Body of pancreas (tissue), 4 donors: ENCODE measurements around the gene ZFP91.

Experiments
- POLR2A ChIP-seq, 3 donors: fragments of 450-650 bp; IDR thresholded peaks; one replicate each; pipeline ENCODE4 v1.6.1; 2016; ENCODE audit warnings: antibody characterized with exemption in 3 of 3, mild to moderate bottlenecking in 2 of 3
- TF ChIP-seq, protein P1 (sequence below), 7 experiments: fragments of 450-650 bp in 4 of 7; fragments of 200-600 bp in 3 of 7; sonication (generic) in 3 of 7; IDR thresholded peaks; one replicate each; pipeline ENCODE4 v1.5.1; 2016 to 2019; ENCODE audit warnings: antibody characterized with exemption in 7 of 7

- TF ChIP-seq, protein P1, sequence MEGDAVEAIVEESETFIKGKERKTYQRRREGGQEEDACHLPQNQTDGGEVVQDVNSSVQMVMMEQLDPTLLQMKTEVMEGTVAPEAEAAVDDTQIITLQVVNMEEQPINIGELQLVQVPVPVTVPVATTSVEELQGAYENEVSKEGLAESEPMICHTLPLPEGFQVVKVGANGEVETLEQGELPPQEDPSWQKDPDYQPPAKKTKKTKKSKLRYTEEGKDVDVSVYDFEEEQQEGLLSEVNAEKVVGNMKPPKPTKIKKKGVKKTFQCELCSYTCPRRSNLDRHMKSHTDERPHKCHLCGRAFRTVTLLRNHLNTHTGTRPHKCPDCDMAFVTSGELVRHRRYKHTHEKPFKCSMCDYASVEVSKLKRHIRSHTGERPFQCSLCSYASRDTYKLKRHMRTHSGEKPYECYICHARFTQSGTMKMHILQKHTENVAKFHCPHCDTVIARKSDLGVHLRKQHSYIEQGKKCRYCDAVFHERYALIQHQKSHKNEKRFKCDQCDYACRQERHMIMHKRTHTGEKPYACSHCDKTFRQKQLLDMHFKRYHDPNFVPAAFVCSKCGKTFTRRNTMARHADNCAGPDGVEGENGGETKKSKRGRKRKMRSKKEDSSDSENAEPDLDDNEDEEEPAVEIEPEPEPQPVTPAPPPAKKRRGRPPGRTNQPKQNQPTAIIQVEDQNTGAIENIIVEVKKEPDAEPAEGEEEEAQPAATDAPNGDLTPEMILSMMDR (IDR thresholded peaks at IDR 0.05) = no peak
- TF ChIP-seq POLR2A (IDR thresholded peaks at IDR 0.05) = no peak
These were observed 79.8 kb downstream of the ZFP91 start for GRCh38 chr11:58658623-58659022.
